T47D (cell line): ENCODE data around the gene PTH2R.

Experiments
- DNase-seq, 2 experiments: peaks; one replicate each; pipeline versions ENCODE4 v3.0.0 to v3.0.0-alpha.2; 2011 to 2012; ENCODE audit warnings: low read depth in 1 of 2, low spot score in 1 of 2
- JUND ChIP-seq: IDR thresholded peaks from 2 replicates; pipeline ENCODE4 v1.6.1; 2012; ENCODE audit warnings: low read depth
- in situ Hi-C: cut with HindIII; loops from 2 replicates; pipeline ENCODE4 v1.10.0; 2016; ENCODE audit warnings: low sequenced_read_pairs, low pct_unique_long_range_greater_than_20kb

The PTH2R gene

DNA sequence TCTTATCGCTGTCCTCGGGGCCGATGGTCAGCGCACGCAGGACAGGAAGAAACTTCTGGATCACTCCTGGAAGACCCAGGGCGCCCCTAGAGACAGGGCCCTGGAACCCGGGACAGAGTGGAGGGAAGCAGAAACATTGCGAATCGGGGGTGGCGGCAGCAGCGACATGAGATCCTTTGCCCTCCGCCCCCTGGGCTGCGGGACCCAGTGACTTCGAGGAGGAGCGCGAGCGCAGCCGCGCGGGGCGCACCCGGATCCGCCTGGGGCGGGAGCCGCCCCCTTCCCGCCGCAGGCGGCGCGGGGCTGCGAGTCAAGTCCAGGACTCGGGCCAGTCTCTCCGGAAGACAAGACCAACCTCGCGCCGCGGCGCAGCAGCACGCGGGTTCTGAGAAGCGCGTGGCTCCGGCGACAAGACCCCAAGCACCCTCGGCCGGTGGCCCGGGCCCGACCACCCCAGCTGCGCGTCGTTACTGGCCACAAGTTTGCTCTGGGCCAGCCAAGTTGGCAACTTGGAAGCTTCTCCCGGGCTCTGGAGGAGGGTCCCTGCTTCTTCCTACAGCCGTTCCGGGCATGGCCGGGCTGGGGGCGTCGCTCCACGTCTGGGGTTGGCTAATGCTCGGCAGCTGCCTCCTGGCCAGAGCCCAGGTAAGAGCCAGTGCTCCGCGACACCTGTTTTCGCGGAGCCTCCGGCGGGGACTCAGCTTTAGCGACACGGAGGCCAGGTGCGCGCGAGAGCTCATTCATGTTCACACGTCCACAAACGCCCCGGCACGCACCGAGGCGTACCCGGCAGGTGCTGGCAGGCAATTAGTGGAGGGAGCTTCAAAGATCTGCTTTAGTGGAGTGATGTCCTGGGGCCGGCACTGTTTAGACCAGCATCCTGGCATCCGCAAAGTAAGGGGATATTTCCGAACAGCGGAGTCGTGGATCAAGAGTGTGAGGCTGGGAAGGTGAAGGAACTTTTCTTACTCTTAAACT is at the start of gene PTH2R:
PTH2R (plus strand) TSS at position 319 of the 978 bp plus-strand sequence; CDS start at position 571, 252 bp downstream.
- TF ChIP-seq JUND = no peak
- in situ Hi-C loops = no loop called here

DNA sequence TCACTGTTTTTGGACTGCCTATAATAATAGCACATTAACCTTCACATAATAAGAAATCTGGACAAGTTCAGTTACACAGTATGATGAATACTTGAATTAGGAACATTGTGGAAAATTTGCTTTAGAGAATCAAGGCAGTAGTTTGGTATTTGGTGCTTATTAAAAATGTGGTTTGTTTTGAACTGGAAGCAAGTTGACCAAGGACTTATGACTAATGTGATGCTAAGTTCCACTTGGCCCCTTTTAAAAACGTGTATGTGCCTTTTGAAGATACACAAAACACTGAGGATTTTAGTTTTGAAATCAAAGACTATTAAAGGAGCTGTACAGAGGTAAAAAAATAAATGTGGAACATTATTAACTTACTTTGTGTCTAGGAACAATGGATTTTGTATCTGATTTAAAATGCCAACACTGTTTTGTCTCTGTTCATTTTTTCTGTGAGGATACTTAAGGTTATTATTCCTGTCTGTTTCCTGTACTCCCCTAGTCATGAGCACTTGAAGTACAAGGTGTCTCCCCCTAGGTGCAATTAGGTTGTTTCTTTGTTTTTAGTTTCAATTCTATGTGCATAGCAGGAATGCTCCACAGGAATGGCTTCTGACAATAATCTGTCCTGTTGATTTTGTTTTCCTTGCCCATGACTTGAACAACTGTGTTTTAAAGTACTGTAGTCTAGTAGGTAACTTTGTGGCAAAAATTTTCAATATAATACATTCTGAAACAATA is 49.6 kb upstream of the PTH2R start:
- in situ Hi-C loops = no loop called here
- no peak for TF ChIP-seq JUND
- DNase-seq = no peak

More for the DNA sequence above, at the start of gene PTH2R:
- DNase-seq = no peak

GRCh38 chr2:208358758-208359631 is 47.6 kb upstream of the PTH2R start:
- in situ Hi-C loops = no loop called here
- no peak for DNase-seq
- no peak for TF ChIP-seq JUND

- no peak for DNase-seq
- TF ChIP-seq JUND = no peak
- in situ Hi-C loops = no loop called here
Observed at GRCh38 chr2:208359632-208359986, 47.0 kb upstream of the PTH2R start.

DNA sequence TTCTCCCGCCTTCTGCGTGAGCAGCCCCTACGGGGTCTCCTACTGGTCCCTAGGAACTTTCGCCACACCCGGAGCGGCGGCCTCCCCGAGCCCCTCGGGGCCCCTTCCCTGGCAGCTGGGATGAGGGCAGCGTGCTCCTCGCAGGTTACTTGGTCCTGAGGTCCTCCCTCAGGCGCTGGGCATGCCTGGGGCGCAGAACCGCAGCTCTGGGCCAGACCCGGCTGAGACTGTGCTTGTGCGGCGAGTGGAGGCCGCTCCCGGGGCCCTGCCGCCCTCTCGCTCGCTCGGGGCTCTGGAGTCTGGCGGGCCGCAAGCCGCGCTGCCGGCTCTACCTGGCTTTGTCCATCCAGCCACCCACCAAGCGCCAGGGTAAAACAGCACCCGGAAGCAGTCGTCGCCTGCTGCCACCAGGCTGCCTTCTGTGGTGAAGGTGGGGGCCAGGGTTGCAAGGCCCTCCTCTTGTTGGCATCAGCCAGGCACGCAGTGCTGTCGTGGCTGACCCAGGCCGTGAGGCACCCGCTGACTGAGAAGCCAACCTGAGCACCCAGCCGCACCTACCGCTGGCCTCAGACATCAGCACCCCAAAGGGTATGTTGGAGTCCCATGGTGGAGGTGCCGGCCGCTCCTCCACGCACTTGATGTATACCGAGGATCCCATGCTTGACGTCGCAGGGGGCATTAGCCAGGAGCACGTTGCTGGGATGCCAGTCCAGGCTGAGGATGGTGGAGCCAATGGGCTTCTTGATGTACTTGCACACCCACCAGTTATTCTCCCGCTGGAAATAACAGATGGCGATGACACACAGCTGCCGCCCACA is 46.1 kb upstream of the PTH2R start:
- no peak for DNase-seq
- in situ Hi-C loops = no loop called here
- no peak for TF ChIP-seq JUND

DNA sequence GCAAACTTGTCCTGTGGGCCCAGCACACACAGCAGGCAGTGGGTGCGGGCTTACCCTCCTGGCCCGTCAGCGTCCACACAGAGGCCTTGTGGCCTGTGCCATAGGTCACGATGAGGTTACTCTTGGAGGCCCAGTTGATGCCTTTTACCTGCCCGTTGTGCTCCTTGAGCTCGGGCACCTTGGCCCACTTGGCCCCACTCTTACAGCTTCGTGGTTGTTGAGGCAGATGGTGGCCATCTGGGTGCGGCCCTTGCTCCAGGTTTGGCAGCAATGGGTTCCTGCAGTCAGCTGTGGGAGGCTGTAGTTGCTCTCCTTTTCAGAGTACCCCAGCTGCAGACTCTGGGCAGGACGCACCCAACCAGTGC is 45.5 kb upstream of the PTH2R start:
- DNase-seq = no peak
- TF ChIP-seq JUND = no peak
- in situ Hi-C loops = no loop called here

DNA sequence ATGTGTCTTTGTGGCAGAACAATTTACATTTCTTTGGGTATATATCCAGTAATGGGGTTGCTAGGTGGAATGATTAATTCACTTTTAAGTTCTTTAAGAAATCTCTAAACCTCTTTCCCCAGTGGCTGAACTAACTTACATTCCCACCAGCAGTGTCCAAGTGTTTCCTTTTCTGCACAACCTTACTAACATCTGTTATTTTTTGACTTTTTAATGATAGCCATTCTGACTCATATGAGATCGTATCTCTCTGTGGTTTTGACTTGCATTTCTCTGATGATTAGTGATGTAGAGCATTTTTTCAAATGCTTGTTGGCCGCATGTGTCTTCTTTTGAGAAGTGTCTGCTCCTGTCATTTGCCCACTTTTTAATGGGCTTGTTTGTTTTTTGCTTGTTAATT is 43.1 kb upstream of the PTH2R start:
- DNase-seq = no peak
- no peak for TF ChIP-seq JUND
- in situ Hi-C loops = no loop called here

- no peak for DNase-seq
- in situ Hi-C loops = no loop called here
- no peak for TF ChIP-seq JUND
Observed at GRCh38 chr2:208366215-208367127, 40.1 kb upstream of the PTH2R start.

DNA sequence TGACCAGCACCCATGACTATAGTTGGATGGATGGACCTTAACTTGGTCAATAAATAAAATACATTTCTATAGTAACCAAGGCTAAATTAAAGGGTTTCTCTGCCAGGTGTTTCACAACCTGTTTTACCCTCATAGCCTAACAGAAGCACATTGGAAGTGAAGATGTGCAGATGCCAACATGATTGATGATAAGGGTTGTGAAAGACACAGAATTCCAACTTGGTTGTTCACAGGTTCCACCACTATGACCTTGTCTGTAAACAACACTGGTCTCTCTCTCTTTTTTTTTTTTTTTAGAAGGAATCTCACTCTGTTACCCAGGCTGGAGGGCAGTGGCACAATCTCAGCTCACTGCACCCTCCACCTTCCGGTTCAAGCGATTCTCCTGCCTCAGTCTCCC is 37.5 kb upstream of the PTH2R start:
- in situ Hi-C loops = no loop called here
- no peak for DNase-seq
- TF ChIP-seq JUND = no peak

DNA sequence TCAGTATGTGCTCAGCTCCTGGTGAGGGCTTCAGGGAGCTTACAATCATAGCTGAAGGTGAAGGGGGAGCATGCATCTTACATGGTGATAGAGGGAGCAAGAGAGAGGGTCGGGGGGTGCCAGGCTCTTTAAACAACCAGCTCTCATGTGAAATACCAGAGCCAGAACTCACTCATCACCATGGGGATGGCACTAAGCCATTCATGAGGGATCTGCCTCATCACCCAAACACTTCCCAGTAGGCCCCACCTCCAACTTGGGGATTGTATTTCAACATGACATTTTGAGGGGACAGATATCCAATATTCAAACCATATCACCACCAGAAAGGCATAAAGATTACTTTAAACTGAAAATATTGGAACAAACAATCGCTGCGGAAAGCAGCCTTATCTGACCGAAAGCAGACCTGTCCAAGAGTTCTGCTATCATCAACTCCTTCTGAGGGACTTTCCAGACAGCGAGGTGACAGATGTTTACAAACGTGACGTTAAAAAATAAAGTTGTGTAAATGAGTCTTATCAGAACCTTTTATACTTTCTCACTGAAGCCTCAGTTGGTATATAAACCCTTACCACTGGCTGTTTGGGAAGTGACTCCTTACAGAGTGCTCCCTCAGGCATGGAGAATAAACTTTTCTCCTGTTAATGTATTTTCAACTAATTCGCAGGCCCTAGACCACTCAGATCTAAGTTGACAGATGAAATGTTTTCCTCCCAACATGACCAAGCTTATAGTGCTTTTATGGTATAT is 35.5 kb upstream of the PTH2R start:
- no peak for TF ChIP-seq JUND
- no peak for DNase-seq
- in situ Hi-C loops = no loop called here
